ENCODE data around the gene C1orf198. TPM values are rescaled to one million over a fixed set of nuclear protein-coding genes. Genes with fewer than 3 reads are reported as not detected.

The C1orf198 gene
- total RNA-seq, 1 experiment from 2014 or later: 20.5 TPM

DNA sequence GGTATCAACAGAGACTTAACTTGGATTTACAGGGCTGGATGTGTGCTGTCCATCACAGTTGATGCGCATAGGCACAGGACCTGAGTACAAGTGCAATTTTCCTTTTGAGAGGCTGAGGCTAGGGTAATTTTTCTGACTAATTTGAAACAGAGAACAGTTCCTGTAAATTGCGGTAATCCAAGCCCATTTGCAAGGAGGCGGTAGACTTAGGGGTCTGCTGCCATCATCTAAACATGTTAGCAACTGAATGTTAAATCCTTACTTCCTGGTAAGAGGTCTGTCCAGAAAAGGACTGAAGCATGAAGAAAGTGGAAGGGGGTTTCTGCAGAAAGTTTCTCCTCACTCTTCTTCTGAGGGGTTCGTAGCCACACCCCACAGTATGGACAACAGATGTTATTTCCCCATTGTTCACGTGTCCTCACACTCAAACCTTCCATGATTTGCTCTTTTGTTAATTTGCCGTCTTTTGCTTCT is 23.7 kb upstream of the C1orf198 start:
- H3K4me3 ChIP-seq: no peak overlapping the region
- H3K9me3 ChIP-seq (ENCODE audit: insufficient read depth, low read depth): no peaks in the 10 kb centered on the region
- intact Hi-C loops (cut with micrococcal nuclease; ENCODE audit: unreplicated experiment): no loop called here
- H3F3A ChIP-seq (ENCODE audit: insufficient read depth, low read depth): no peaks in the 10 kb centered on the region
- H3K27ac ChIP-seq: no peak overlapping the region
- no peak overlapping the region for H2AFZ ChIP-seq
- no peaks in the 10 kb centered on the region for H3K9me2 ChIP-seq (ENCODE audit: insufficient read depth)
- no peaks in the 10 kb centered on the region for H3K79me2 ChIP-seq (ENCODE audit: low read depth)
- H4K20me1 ChIP-seq (ENCODE audit: insufficient read depth): no peaks in the 10 kb centered on the region
- POLR2A ChIA-PET (ENCODE audit: unreplicated experiment): no interaction called here
- no TSS peak for BruUV-seq (replicated peaks)
- DNase-seq: no peak
- CTCF ChIA-PET: no interaction called here
- no peak for TF ChIP-seq EZH2 (IDR thresholded peaks at IDR 0.05; ENCODE audit: low read depth)
- TF ChIP-seq, protein P1, sequence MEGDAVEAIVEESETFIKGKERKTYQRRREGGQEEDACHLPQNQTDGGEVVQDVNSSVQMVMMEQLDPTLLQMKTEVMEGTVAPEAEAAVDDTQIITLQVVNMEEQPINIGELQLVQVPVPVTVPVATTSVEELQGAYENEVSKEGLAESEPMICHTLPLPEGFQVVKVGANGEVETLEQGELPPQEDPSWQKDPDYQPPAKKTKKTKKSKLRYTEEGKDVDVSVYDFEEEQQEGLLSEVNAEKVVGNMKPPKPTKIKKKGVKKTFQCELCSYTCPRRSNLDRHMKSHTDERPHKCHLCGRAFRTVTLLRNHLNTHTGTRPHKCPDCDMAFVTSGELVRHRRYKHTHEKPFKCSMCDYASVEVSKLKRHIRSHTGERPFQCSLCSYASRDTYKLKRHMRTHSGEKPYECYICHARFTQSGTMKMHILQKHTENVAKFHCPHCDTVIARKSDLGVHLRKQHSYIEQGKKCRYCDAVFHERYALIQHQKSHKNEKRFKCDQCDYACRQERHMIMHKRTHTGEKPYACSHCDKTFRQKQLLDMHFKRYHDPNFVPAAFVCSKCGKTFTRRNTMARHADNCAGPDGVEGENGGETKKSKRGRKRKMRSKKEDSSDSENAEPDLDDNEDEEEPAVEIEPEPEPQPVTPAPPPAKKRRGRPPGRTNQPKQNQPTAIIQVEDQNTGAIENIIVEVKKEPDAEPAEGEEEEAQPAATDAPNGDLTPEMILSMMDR (conservative IDR thresholded peaks at IDR 0.05): no peak
- H3K27me3 ChIP-seq (ENCODE audit: insufficient read depth, low read depth): no peaks in the 10 kb centered on the region
- no peaks in the 10 kb centered on the region for H3K4me1 ChIP-seq (replicated peaks; ENCODE audit: insufficient read depth)
- H3K4me2 ChIP-seq: no peak overlapping the region
- no peaks in the 10 kb centered on the region for H3K36me3 ChIP-seq (ENCODE audit: low read depth)

DNA sequence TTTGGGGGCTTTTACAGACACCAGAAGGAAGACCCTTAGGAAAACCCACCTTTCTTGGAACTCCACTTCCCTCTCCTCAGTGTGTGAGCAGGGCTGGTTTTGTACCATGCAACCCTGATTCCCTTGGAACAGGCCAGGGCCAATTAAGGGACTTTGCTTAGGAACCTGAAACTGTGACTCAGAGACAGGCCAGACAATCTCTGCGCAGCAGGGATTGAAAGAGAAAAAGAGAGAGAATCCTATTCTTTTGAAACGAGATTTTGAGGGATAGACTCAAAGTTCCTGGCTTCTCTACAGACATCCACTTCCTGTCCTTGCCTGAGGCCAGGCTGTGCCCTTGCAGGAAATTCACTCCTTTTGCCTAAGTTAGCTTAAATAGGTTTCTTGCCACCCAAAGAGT is 23.1 kb upstream of the C1orf198 start:
- BruUV-seq (replicated peaks): no TSS peak
- Histone ChIP-seq H3K36me3 (ENCODE audit: low read depth) (no peaks in the 10 kb centered on the region), H3F3A (ENCODE audit: insufficient read depth, low read depth) (no peaks in the 10 kb centered on the region), H3K27ac (no peak overlapping the region), H4K20me1 (ENCODE audit: insufficient read depth) (no peaks in the 10 kb centered on the region), H3K9me2 (ENCODE audit: insufficient read depth) (no peaks in the 10 kb centered on the region), H3K27me3 (ENCODE audit: insufficient read depth, low read depth) (no peaks in the 10 kb centered on the region), H2AFZ (peak overlapping the region; percentile 53; the same call in 1 of the 2 replicates), H3K9me3 (ENCODE audit: insufficient read depth, low read depth) (no peaks in the 10 kb centered on the region), H3K4me1 (replicated peaks; ENCODE audit: insufficient read depth) (no peaks in the 10 kb centered on the region), H3K4me2 (no peak overlapping the region), H3K4me3 (no peak overlapping the region), H3K79me2 (ENCODE audit: low read depth) (no peaks in the 10 kb centered on the region)
- TF ChIP-seq EZH2 (IDR thresholded peaks at IDR 0.05; ENCODE audit: low read depth): no peak
- TF ChIP-seq, protein P1 (conservative IDR thresholded peaks at IDR 0.05): no peak
- POLR2A ChIA-PET (ENCODE audit: unreplicated experiment): no interaction called here
- intact Hi-C loops (cut with micrococcal nuclease; ENCODE audit: unreplicated experiment): no loop called here
- DNase-seq: no peak
- CTCF ChIA-PET: no interaction called here

DNA sequence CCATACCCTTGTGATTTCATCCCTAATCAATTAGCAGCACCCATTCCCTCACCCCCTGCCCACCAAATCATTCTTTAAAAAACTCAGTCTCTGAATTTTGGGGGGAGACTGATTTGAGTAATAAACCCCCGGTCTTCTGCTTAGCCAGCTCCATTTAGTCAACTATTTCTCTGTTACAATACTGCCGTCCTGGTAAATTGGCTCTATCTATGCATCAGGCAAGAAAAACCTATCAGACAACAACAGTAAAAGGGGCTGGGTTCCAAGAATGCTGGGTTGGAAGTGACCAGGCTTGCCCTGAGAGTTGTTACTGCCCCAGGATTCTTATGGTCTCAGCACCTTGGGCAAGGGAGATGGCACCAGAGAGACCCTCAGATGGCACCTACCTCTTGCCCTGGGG is 16.3 kb upstream of the C1orf198 start:
- Histone ChIP-seq H3K79me2 (ENCODE audit: low read depth) (no peaks in the 10 kb centered on the region), H2AFZ (no peak overlapping the region), H3K9me3 (ENCODE audit: insufficient read depth, low read depth) (peaks cover 6% of the 10 kb centered on the region; the same call in 1 of the 2 replicates), H3K27me3 (ENCODE audit: insufficient read depth, low read depth) (peaks cover 58% of the 10 kb centered on the region), H3K27ac (no peak overlapping the region), H3F3A (ENCODE audit: insufficient read depth, low read depth) (no peaks in the 10 kb centered on the region), H3K4me3 (no peak overlapping the region), H3K4me2 (no peak overlapping the region), H3K4me1 (replicated peaks; ENCODE audit: insufficient read depth) (no peaks in the 10 kb centered on the region), H3K9me2 (ENCODE audit: insufficient read depth) (no peaks in the 10 kb centered on the region), H4K20me1 (ENCODE audit: insufficient read depth) (no peaks in the 10 kb centered on the region), H3K36me3 (ENCODE audit: low read depth) (no peaks in the 10 kb centered on the region)
- intact Hi-C loops (cut with micrococcal nuclease; ENCODE audit: unreplicated experiment): no loop called here
- ChIA-PET CTCF (no interaction called here), POLR2A (ENCODE audit: unreplicated experiment) (no interaction called here)
- TF ChIP-seq, protein P1 (conservative IDR thresholded peaks at IDR 0.05): no peak
- TF ChIP-seq EZH2 (IDR thresholded peaks at IDR 0.05; ENCODE audit: low read depth): no peak
- no peak for DNase-seq
- no TSS peak for BruUV-seq (replicated peaks)
